Liver (tissue), 3 donors: ENCODE measurements around the gene ANKFY1.

Experiments used
- ATF3 ChIP-seq: IDR thresholded peaks from 2 replicates; pipeline ENCODE4 v1.6.1; 2016; ENCODE audit warnings: antibody characterized with exemption
- CTCF ChIP-seq: fragments of 150-350 bp; IDR thresholded peaks from 2 replicates; pipeline ENCODE4 v1.5.1; 2017; ENCODE audit warnings: improper control_type of control experiment, low read depth, low read length; ENCODE audit not compliant: missing input control
- GABPA ChIP-seq, 2 donors: IDR thresholded peaks in 1 of 2; conservative IDR thresholded peaks in 1 of 2; 2 replicates each; pipeline ENCODE4 v1.6.1; 2016; ENCODE audit warnings: antibody characterized with exemption in 2 of 2, mild to moderate bottlenecking in 1 of 2, moderate library complexity in 1 of 2
- HNF4A ChIP-seq, 2 donors: conservative IDR thresholded peaks; 2 replicates each; pipeline ENCODE4 v1.6.1; 2016; ENCODE audit warnings: antibody characterized with exemption in 2 of 2, mild to moderate bottlenecking in 2 of 2
- JUND ChIP-seq, 2 donors: IDR thresholded peaks; 2 replicates each; pipeline ENCODE4 v1.6.1; 2016; ENCODE audit warnings: antibody characterized with exemption in 2 of 2
- RAD21 ChIP-seq, 2 donors: IDR thresholded peaks; 2 replicates each; pipeline ENCODE4 v1.6.1; 2016; ENCODE audit warnings: antibody characterized with exemption in 2 of 2, mild to moderate bottlenecking in 2 of 2
- SP1 ChIP-seq: IDR thresholded peaks from 2 replicates; pipeline ENCODE4 v1.6.1; 2018; ENCODE audit warnings: antibody characterized with exemption, mild to moderate bottlenecking
- TAF1 ChIP-seq: conservative IDR thresholded peaks from 2 replicates; pipeline ENCODE4 v1.6.1; 2016; ENCODE audit warnings: antibody characterized with exemption, mild to moderate bottlenecking
- YY1 ChIP-seq: IDR thresholded peaks from 2 replicates; pipeline ENCODE4 v1.6.1; 2016; ENCODE audit warnings: antibody characterized with exemption, mild to moderate bottlenecking
- donor health status: healthy.
- donor health status: healthy.

- no peak for TF ChIP-seq TAF1
- TF ChIP-seq CTCF, result no peak
- no peak for TF ChIP-seq GABPA (IDR thresholded peaks at IDR 0.05 in 1 of 2, conservative IDR thresholded peaks at IDR 0.05 in 1 of 2)
- TF ChIP-seq HNF4A (conservative IDR thresholded peaks at IDR 0.05), result no peak
- TF ChIP-seq SP1, result no peak
- no peak for TF ChIP-seq YY1
- TF ChIP-seq ATF3, result no peak
- no peak for TF ChIP-seq RAD21 (IDR thresholded peaks at IDR 0.05)
- no peak for TF ChIP-seq JUND (IDR thresholded peaks at IDR 0.05)
Measured at GRCh38 chr17:4120332-4120731, 143.4 kb downstream of the ANKFY1 start.
